NCI-H1048 (cell line): Measurements from ENCODE around the gene EVI5.

ENCODE experiments used
- DNase-seq: peaks from one replicate; lab custom pipeline; 2025; lab: John Stamatoyannopoulos, UW

Gene EVI5

DNA sequence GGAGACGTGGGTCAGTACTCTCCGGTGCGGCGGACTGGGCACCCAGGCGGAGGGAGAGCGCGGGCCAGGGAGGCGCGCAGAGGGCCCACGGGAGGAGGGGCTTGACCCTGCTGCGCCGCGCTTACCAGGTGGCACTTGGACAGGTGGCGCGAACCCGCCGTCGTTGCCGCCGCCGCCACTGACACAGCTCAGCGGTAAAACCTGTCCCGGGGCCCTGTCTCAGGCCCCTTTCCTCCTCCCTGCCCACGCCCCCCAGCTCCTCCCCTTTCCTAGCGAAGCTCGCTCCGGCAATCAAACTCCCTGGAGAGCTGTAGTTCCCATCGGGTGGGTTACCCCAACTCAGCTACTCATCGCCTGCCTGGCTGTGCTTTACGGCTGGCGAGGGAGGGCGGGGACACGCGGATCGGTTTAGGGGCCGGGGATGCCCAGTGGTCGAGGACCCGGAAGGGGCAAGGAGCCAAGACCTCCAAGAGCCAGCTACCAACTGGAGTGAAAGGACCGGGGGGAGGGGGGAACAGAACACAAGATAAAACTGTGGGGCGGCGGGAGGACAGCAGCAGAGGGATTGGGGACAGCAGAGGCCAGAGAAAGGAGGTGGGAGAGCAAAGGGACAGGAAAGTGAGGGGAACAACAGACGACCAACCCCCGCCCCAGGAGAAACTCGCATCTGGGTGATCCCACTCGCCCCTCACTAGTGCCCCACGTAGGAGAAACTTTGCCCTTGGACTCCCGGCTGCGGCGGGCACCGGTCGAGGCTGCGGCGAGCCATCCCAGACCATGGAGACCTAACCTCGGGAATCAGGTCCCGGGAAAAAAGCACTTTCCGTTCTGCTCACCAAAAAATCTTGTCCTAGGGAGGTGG lies 301.1 kb downstream of the EVI5 start:
- no peak for DNase-seq

DNA sequence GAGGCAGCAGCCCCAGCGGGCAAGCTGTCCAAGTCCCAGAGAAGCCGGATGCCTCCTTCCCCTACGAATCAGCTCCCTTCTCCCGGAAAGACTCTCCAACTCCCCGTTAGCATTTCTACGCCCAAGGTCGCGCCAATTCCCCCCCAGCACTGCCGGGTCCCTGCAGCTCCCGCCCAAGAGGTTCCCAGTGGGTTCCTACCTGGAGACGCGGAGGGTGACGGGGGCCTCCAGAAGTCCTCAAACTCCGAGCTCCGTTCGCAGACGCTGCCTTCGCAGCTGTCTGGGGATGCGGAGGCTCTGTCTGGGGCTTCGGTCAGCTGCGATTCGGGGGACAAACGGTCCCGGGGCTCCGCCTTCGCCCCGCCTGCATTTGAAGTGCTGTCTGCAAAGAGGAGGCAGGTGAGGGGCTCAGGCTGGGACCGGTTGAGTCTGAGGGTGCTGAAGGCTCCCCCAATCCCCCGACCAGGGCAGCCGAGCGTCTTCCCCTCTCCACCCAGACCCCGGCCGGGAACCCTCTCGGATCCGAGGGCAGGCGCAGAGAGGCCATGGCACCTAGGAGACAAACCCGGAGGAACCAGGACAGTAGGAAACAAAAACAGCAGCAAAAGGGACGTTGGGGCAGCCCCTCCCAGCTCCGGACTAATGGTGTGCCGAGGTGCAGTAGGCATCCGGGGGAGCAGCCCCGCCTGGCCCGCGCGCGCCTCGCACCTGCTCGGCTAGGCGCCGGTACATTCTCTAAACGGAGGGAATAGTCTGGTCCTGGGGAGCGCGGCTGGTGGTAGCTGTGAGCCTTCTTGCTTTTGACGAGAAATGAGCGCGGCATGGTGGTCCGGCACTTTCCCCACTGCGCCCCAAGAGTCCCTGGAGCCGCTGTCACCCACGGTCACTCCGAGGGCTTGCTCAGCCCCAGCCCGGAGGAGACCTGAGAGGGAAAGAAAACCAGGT lies 302.0 kb downstream of the EVI5 start:
- no peak for DNase-seq

DNA sequence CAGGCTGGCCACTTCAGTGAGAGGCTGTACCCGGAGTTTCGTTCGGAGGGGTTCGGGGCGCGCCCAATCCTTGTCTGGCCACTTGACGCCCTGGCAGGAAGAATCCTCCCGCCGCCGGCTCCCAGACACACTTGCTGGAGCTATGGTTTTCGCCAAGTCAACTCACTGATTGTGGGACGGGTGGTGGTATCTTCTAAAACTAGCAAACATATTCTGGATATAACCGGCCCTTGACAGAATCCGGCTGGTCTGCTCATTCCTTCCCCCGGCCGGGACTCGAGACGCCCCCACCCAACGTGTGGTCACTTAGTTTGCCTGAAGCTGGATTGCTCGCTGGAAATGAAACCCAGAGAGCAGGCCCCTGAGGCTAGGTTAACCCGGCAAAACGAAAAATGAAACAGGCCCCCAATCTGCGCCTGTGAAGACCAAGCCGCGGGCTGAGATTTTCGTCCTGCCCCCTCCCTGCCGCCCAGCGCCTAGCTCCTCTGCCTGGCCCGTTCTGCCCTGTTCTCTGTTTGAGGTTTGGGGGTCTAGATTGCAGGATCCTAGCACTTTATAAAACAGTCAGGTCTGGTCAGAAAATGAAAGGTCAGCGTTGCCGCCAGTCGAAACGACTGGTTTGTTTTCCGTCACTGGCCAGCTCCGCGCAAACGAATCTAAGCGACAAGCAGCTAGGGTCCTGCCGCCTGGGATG lies 302.8 kb downstream of the EVI5 start:
- no peak for DNase-seq

- DNase-seq = no peak
Observed at GRCh38 chr1:92481599-92481925, 303.3 kb downstream of the EVI5 start.

- DNase-seq = no peak
Observed at GRCh38 chr1:92480813-92481598, 303.9 kb downstream of the EVI5 start.

DNA sequence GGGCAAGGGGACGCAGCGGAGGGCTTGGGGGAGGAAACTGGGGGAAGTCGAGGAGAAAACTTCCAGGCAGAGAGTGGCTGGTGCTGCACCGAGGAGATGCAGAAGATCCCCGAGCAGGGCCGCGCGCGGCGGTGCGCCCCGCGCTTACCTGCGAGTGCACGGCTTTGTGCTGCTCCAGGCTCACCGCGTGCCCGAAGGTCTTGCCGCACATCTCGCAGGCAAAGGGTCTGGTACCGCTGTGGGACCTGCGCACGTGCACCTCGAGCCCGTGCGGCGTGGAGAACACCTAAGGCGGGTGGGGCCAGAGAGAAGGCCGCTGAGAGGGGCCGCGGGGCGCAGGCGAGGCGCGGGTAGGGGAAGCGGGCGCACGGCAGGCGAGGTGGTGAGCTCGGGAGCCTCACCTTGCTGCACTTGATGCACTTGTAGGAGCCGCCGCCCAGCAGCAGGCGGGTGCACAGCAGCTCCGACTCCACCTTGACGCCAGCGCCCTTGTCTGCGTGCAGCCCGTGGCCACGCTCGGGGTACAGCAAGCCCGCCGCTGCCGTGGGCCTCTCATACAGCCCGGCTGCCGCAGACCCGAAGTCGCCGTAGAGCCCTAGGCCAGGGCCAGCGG lies 304.6 kb downstream of the EVI5 start:
- no peak for DNase-seq

- DNase-seq = no peak
Observed at GRCh38 chr1:92479587-92479986, 305.3 kb downstream of the EVI5 start.

GRCh38 chr1:92478393-92478792 lies 306.5 kb downstream of the EVI5 start:
- no peak for DNase-seq

DNA sequence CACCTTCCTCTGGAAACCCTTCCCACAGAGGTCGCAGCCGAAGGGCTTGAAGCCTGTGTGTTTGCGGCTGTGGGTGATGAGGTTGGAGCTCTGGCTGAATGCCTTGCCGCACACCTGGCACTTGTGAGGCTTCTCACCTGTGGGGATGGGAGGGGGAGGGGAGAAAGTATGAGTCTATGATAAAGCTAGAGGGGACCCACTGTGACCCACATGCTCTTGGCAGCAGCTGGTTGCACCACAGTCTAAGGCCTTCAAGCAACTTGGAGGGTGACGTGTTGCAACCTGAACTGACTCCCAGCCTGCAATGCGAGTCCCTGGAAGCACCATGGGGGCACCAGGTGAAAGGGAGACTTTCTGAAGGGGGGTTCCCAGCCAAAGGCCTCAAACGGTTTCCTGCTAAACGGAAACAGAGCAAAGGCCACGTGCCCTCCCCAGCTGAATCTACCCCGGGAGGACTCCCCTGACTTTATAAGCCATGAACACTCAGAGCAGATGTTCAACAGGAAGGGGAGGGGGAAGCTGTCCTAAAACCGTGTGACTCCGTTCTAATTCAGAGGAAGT lies 308.8 kb downstream of the EVI5 start:
- no peak for DNase-seq

DNA sequence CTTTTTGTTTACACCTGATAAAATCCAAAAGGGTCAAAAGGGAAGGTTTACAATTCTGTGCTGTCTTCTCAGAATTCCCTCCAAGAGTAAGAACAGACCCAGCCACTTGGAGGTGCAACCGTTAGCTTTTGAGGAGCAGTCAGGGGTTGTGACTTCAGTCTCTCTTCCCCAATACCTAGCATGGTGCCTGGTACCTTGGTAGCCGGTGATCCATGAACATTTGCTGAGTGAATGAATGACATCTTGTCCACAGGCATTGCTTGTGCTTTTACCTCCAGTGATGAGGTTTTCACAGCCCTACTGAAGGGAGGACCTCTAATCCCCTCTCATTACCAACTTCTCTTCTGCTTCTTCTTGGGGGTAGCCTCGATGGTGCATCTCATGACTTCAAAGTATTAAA lies 309.9 kb downstream of the EVI5 start:
- DNase-seq = no peak

- DNase-seq = no peak
Observed at GRCh38 chr1:92473781-92474495, 311.0 kb downstream of the EVI5 start.

DNA sequence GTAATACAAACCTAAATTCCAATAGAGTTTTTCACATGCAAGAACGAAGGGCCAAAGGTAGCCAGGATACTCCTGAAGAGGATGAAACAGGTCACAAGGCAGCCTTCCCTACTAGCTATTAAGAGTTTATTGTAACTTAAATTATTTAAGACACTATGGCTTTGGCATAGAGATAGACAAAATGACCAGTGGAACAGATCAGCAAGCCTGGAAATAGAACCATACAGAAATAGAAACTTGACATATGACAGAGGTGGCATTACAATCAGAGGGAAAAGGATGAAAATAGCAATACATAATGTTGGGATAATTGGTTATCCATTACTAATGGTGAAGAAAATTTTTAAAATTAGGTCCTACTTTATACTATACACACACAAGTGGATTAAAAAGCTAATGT lies 314.7 kb downstream of the EVI5 start:
- DNase-seq = no peak

DNA sequence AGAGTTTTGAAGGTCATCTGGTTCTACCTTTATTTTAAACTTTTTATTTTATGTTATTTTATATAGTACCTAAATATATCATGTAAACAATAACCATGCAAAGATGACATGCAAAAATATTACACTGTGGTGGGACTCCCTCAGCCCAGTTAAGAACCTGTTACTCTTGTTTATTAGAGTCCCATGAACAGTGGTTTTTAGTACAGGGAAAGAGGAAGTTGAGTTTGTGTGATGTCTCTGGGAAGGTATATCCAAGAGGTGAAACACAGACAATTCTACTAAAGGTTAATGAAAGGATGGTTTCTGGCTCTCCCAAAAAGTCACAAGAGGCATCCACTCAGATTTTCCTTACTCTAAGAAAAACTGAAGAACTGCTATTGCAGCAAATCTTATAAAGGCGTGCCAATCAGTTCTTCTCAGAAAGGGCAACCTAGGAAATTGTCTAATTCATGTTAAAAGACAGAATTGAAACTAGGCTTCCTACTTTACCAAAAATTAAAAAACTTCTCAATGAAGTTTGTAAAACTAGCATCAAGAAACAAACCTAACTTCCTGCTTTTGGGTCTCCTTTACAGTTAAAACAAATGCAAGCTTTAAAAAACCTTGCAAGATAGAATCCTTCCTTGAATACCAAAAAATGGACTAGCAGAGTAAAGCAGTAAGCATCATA lies 318.1 kb downstream of the EVI5 start:
- DNase-seq = no peak

- DNase-seq = no peak
Observed at GRCh38 chr1:92465256-92465647, 319.7 kb downstream of the EVI5 start.

GRCh38 chr1:92464588-92465255 lies 320.2 kb downstream of the EVI5 start:
- DNase-seq = no peak

- DNase-seq = no peak
Observed at GRCh38 chr1:92461364-92462097, 323.4 kb downstream of the EVI5 start.

- DNase-seq = no peak
Observed at GRCh38 chr1:92459871-92460320, 325.0 kb downstream of the EVI5 start.
